Neural progenitor cell (in vitro differentiated cells): ENCODE data around the gene DCAF5. TPM values are rescaled to one million over a fixed set of nuclear protein-coding genes. Genes with fewer than 3 reads are reported as not detected.

Experiments
- DNase-seq: peaks from one replicate; pipeline ENCODE4 v3.0.0-alpha.2; 2016; ENCODE audit warnings: low spot score
- H2AFZ ChIP-seq: fragments of 200-600 bp; sonication (generic); replicated peaks from 2 replicates; pipeline ENCODE4 v1.6.1; 2016; ENCODE audit warnings: antibody characterized with exemption
- H3F3A ChIP-seq: fragments of 200-600 bp; sonication (generic); 2 replicates; pipeline ENCODE4 v1.6.1; 2016; ENCODE audit warnings: antibody characterized with exemption, low read depth
- H3K27ac ChIP-seq: fragments of 200-600 bp; sonication (generic); 2 replicates; pipeline ENCODE4 v1.5.1; 2016; ENCODE audit warnings: mild to moderate bottlenecking
- H3K27me3 ChIP-seq: fragments of 200-600 bp; sonication (generic); 2 replicates; pipeline ENCODE4 v1.6.1; 2016; ENCODE audit warnings: mild to moderate bottlenecking, moderate library complexity
- H3K36me3 ChIP-seq: fragments of 200-600 bp; sonication (generic); 2 replicates; pipeline ENCODE4 v1.5.1; 2016
- H3K4me1 ChIP-seq: fragments of 200-600 bp; sonication (generic); 2 replicates; pipeline ENCODE4 v1.6.1; 2016; ENCODE audit warnings: mixed run types
- H3K4me2 ChIP-seq: fragments of 200-600 bp; sonication (generic); 2 replicates; pipeline ENCODE4 v1.6.1; 2016
- H3K4me3 ChIP-seq: fragments of 200-600 bp; sonication (generic); 2 replicates; pipeline ENCODE4 v1.5.1; 2016
- H3K79me2 ChIP-seq: fragments of 200-600 bp; sonication (generic); 2 replicates; pipeline ENCODE4 v1.6.1; 2016; ENCODE audit warnings: low read depth
- H3K9ac ChIP-seq: fragments of 200-600 bp; sonication (generic); 2 replicates; pipeline ENCODE4 v1.6.1; 2016
- H3K9me3 ChIP-seq: fragments of 200-600 bp; sonication (generic); 2 replicates; pipeline ENCODE4 v1.5.1; 2016; ENCODE audit warnings: low read depth
- H4K20me1 ChIP-seq: fragments of 200-600 bp; sonication (generic); 2 replicates; pipeline ENCODE4 v1.6.1; 2016; ENCODE audit warnings: low read depth
- H3K27ac Mint-ChIP-seq: 3 replicates; pipeline ENCODE4 v1.8.0; 2021; ENCODE audit warnings: mixed read lengths
- H3K27me3 Mint-ChIP-seq: 2 replicates; pipeline ENCODE4 v1.8.0; 2022; ENCODE audit warnings: low read depth, mild to moderate bottlenecking, inconsistent platforms, moderate library complexity, mixed read lengths; ENCODE audit not compliant: insufficient read depth
- H3K36me3 Mint-ChIP-seq: 3 replicates; pipeline ENCODE4 v1.8.0; 2021; ENCODE audit warnings: mixed read lengths
- H3K4me1 Mint-ChIP-seq: 3 replicates; pipeline ENCODE4 v1.8.0; 2021; ENCODE audit warnings: mixed read lengths
- H3K4me3 Mint-ChIP-seq: 3 replicates; pipeline ENCODE4 v1.8.0; 2021; ENCODE audit warnings: mild to moderate bottlenecking, moderate library complexity, mixed read lengths
- H3K9me3 Mint-ChIP-seq: 3 replicates; pipeline ENCODE4 v1.8.0; 2020; ENCODE audit warnings: mixed read lengths
- CTCF ChIP-seq: fragments of 200-600 bp; sonication (generic); IDR thresholded peaks from 2 replicates; pipeline ENCODE4 v1.5.1; 2017; ENCODE audit warnings: antibody characterized with exemption, mild to moderate bottlenecking
- EZH2 ChIP-seq: fragments of 200-600 bp; sonication (generic); IDR thresholded peaks from 2 replicates; pipeline ENCODE4 v1.6.1; 2017; ENCODE audit warnings: antibody characterized with exemption, mild to moderate bottlenecking, moderate library complexity
- EZH2phosphoT487 ChIP-seq: fragments of 200-600 bp; sonication (generic); IDR thresholded peaks from 2 replicates; pipeline ENCODE4 v1.6.1; 2017; ENCODE audit warnings: antibody characterized with exemption
- total RNA-seq: library from RNA; depleted of rRNA; stranded (reverse); fragments of >200 nt; gene quantifications from 2 replicates; pipeline ENCODE4 v1.2.3, GENCODE V29; 2015; ENCODE audit warnings: low replicate concordance

DCAF5 gene
- total RNA-seq, 1 donor from 2014 or later, result 22.4 TPM

- no peak for DNase-seq
- peaks cover 9% of the 10 kb centered on the region for H3K4me1 Mint-ChIP-seq
- H3K27ac ChIP-seq, result no peak overlapping the region
- H3K27ac Mint-ChIP-seq, result no peak overlapping the region
- no peaks in the 10 kb centered on the region for H3K27me3 ChIP-seq
- H3K4me2 ChIP-seq, result no peak overlapping the region
- no peaks in the 10 kb centered on the region for H3K4me1 ChIP-seq
- H3K36me3 Mint-ChIP-seq, result peaks cover 42% of the 10 kb centered on the region
- H3K27me3 Mint-ChIP-seq, result no peaks in the 10 kb centered on the region
- no peak overlapping the region for H2AFZ ChIP-seq
- H3K4me3 ChIP-seq, result no peak overlapping the region
- no peaks in the 10 kb centered on the region for H4K20me1 ChIP-seq
- H3K79me2 ChIP-seq, result no peaks in the 10 kb centered on the region
- peaks cover 8% of the 10 kb centered on the region for H3F3A ChIP-seq
- no peak overlapping the region for H3K4me3 Mint-ChIP-seq
- no peak overlapping the region for H3K9ac ChIP-seq
- no peaks in the 10 kb centered on the region for H3K9me3 Mint-ChIP-seq
- H3K9me3 ChIP-seq, result no peaks in the 10 kb centered on the region
- TF ChIP-seq EZH2phosphoT487 (no peak), EZH2 (no peak), CTCF (no peak)
- no peaks in the 10 kb centered on the region for H3K36me3 ChIP-seq
These were observed 79.0 kb downstream of the DCAF5 start for GRCh38 chr14:69073915-69074314.

- Histone ChIP-seq H2AFZ (no peak overlapping the region), H3K9me3 (no peaks in the 10 kb centered on the region), H3K27ac (no peak overlapping the region), H3K27me3 (no peaks in the 10 kb centered on the region), H3K79me2 (no peaks in the 10 kb centered on the region), H3K4me1 (no peaks in the 10 kb centered on the region), H3K9ac (no peak overlapping the region), H3K4me2 (no peak overlapping the region), H3F3A (peaks cover 8% of the 10 kb centered on the region), H4K20me1 (no peaks in the 10 kb centered on the region), H3K36me3 (no peaks in the 10 kb centered on the region), H3K4me3 (no peak overlapping the region)
- DNase-seq, result no peak
- no peak overlapping the region for H3K4me3 Mint-ChIP-seq
- H3K36me3 Mint-ChIP-seq, result peaks cover 41% of the 10 kb centered on the region
- TF ChIP-seq EZH2phosphoT487 (no peak), CTCF (no peak), EZH2 (no peak)
- H3K9me3 Mint-ChIP-seq, result no peaks in the 10 kb centered on the region
- H3K27me3 Mint-ChIP-seq, result no peaks in the 10 kb centered on the region
- H3K27ac Mint-ChIP-seq, result no peak overlapping the region
- H3K4me1 Mint-ChIP-seq, result peaks cover 7% of the 10 kb centered on the region
These were observed 79.5 kb downstream of the DCAF5 start for GRCh38 chr14:69073429-69073828.

- no peaks in the 10 kb centered on the region for H3K27me3 Mint-ChIP-seq
- Histone ChIP-seq H3K9ac (no peak overlapping the region), H3K79me2 (no peaks in the 10 kb centered on the region), H3K36me3 (no peaks in the 10 kb centered on the region), H3K27me3 (no peaks in the 10 kb centered on the region), H4K20me1 (no peaks in the 10 kb centered on the region), H3F3A (peaks cover 8% of the 10 kb centered on the region), H3K4me2 (no peak overlapping the region), H3K4me3 (no peak overlapping the region), H3K9me3 (no peaks in the 10 kb centered on the region), H3K4me1 (no peaks in the 10 kb centered on the region), H2AFZ (no peak overlapping the region), H3K27ac (no peak overlapping the region)
- H3K9me3 Mint-ChIP-seq, result no peaks in the 10 kb centered on the region
- H3K36me3 Mint-ChIP-seq, result peaks cover 36% of the 10 kb centered on the region
- H3K4me3 Mint-ChIP-seq, result no peak overlapping the region
- no peak overlapping the region for H3K27ac Mint-ChIP-seq
- H3K4me1 Mint-ChIP-seq, result peaks cover 5% of the 10 kb centered on the region
- DNase-seq, result no peak
- TF ChIP-seq EZH2phosphoT487 (no peak), CTCF (no peak), EZH2 (no peak)
These were observed 80.3 kb downstream of the DCAF5 start for GRCh38 chr14:69072584-69072983.
